Natural killer cell (primary cell): ENCODE results near the gene ALK. TPM values are rescaled to one million over a fixed set of nuclear protein-coding genes. Genes with fewer than 3 reads are reported as not detected.

ENCODE experiments used
- ATAC-seq, 3 donors: fragments of 150-1000 bp in 2 of 3; fragments of 200-7000 bp in 1 of 3; cut with Tn5 transposase; 1 replicate in 1 of 3; 2 replicates in 2 of 3; pipeline ENCODE4 v1.10.0; 2021; ENCODE audit warnings: mild to moderate bottlenecking in 2 of 3, moderate library complexity in 2 of 3
- DNase-seq, 2 donors: peaks; one replicate each; pipeline versions ENCODE4 v3.0.0 to v3.0.0-alpha.2; 2013 to 2021; ENCODE audit warnings: mixed read lengths in 1 of 2
- H3K27ac ChIP-seq: one replicate; pipeline ENCODE4 v1.5.1; 2013; ENCODE audit warnings: mild to moderate bottlenecking, low read length
- H3K27me3 ChIP-seq: one replicate; pipeline ENCODE4 v1.6.1; 2013; ENCODE audit warnings: low read length; ENCODE audit not compliant: control insufficient read depth, insufficient read depth
- H3K36me3 ChIP-seq: one replicate; pipeline ENCODE4 v1.6.1; 2013; ENCODE audit warnings: low read length; ENCODE audit not compliant: control insufficient read depth, insufficient read depth
- H3K4me1 ChIP-seq: one replicate; pipeline ENCODE4 v1.6.1; 2013; ENCODE audit warnings: low read length; ENCODE audit not compliant: control insufficient read depth, insufficient read depth
- H3K4me3 ChIP-seq: one replicate; pipeline ENCODE4 v1.5.1; 2013; ENCODE audit warnings: low read length
- H3K9me3 ChIP-seq: one replicate; pipeline ENCODE4 v1.6.1; 2013; ENCODE audit warnings: low read length; ENCODE audit not compliant: control insufficient read depth, insufficient read depth
- H3K27ac Mint-ChIP-seq, 2 donors: one replicate each; pipeline ENCODE4 v1.8.0; 2022; ENCODE audit warnings: mild to moderate bottlenecking in 2 of 2, mixed read lengths in 2 of 2, moderate library complexity in 1 of 2
- H3K27me3 Mint-ChIP-seq, 2 donors: one replicate each; pipeline ENCODE4 v1.8.0; 2022; ENCODE audit warnings: low read depth in 2 of 2, mixed read lengths in 2 of 2
- H3K36me3 Mint-ChIP-seq: one replicate; pipeline ENCODE4 v1.8.0; 2022; ENCODE audit warnings: mixed read lengths
- H3K4me1 Mint-ChIP-seq, 2 donors: one replicate each; pipeline ENCODE4 v1.8.0; 2022; ENCODE audit warnings: mixed read lengths in 2 of 2
- H3K4me3 Mint-ChIP-seq: one replicate; pipeline ENCODE4 v1.8.0; 2022; ENCODE audit warnings: mild to moderate bottlenecking, moderate library complexity, mixed read lengths
- H3K9me3 Mint-ChIP-seq, 2 donors: one replicate each; pipeline ENCODE4 v1.8.0; 2022; ENCODE audit warnings: mixed read lengths in 2 of 2
- CTCF ChIP-seq: fragments of 200-600 bp; IDR thresholded peaks from one replicate; pipeline ENCODE4 v1.8.0; 2022; ENCODE audit warnings: antibody characterized with exemption
- WGBS: methylation state at CpG from one replicate; pipeline ENCODE4 v1.1.7; 2013; ENCODE audit warnings: missing lambda C conversion rate; ENCODE audit not compliant: insufficient coverage; 5-methylcytosine and 5-hydroxymethylcytosine counted together
- intact Hi-C: fragments of 100-400 bp; cut with micrococcal nuclease; formaldehyde crosslinking; loops from one replicate; pipeline ENCODE4 v1.14.2; 2022
- total RNA-seq, 4 donors: library from RNA; stranded (reverse); fragments of 120-200 nt in 1 of 4; gene quantifications; one replicate each; pipeline versions ENCODE4 v1.2.3 to v1.2.4, GENCODE V29; 2013 to 2022

ALK gene
- total RNA-seq, 3 donors from 2014 or later (not counting 1 experiment from before 2014, with no cell fraction given): not detected

GRCh38 chr2:29761278-29761677 is 160.1 kb downstream of the ALK start:
- ATAC-seq: no peak

GRCh38 chr2:29760008-29760407 is 161.4 kb downstream of the ALK start:
- no peak for DNase-seq
- Mint-ChIP-seq H3K4me1 (no peaks in the 10 kb centered on the region), H3K36me3 (no peaks in the 10 kb centered on the region), H3K4me3 (no peak overlapping the region), H3K27me3 (peaks cover 4 to 14% of the 10 kb centered on the region in 2 donors), H3K27ac (no peak overlapping the region), H3K9me3 (no peaks in the 10 kb centered on the region)
- H3K36me3 ChIP-seq: no peaks in the 10 kb centered on the region
- no peak overlapping the region for H3K4me3 ChIP-seq
- WGBS: 91% methylated on average over 2 of the region's 3 CpGs
- no peaks in the 10 kb centered on the region for H3K4me1 ChIP-seq
- no peak overlapping the region for H3K27ac ChIP-seq
- intact Hi-C loops: no loop called here
- no peak for ATAC-seq
- TF ChIP-seq CTCF: no peak
- H3K27me3 ChIP-seq: no peaks in the 10 kb centered on the region
- H3K9me3 ChIP-seq: no peaks in the 10 kb centered on the region

More at GRCh38 chr2:29761278-29761677, 160.1 kb downstream of the ALK start:
- H3K27ac ChIP-seq: no peak overlapping the region
- no peak overlapping the region for H3K27ac Mint-ChIP-seq
- no peak overlapping the region for H3K4me3 Mint-ChIP-seq
- H3K27me3 Mint-ChIP-seq: peaks cover 5 to 16% of the 10 kb centered on the region in 2 donors
- H3K9me3 Mint-ChIP-seq: no peaks in the 10 kb centered on the region
- no peaks in the 10 kb centered on the region for H3K36me3 ChIP-seq
- H3K4me1 Mint-ChIP-seq: no peaks in the 10 kb centered on the region
- no peaks in the 10 kb centered on the region for H3K4me1 ChIP-seq
- 83% methylated on average over 1 of the region's 1 CpG for WGBS
- no peak for DNase-seq
- intact Hi-C loops: no loop called here
- no peaks in the 10 kb centered on the region for H3K9me3 ChIP-seq
- no peak overlapping the region for H3K4me3 ChIP-seq
- H3K36me3 Mint-ChIP-seq: no peaks in the 10 kb centered on the region
- no peak for TF ChIP-seq CTCF
- no peaks in the 10 kb centered on the region for H3K27me3 ChIP-seq

- H3K36me3 Mint-ChIP-seq: no peaks in the 10 kb centered on the region
- TF ChIP-seq CTCF: no peak
- Histone ChIP-seq H3K9me3 (no peaks in the 10 kb centered on the region), H3K27ac (no peak overlapping the region), H3K36me3 (no peaks in the 10 kb centered on the region), H3K4me1 (no peaks in the 10 kb centered on the region), H3K4me3 (no peak overlapping the region), H3K27me3 (no peaks in the 10 kb centered on the region)
- H3K4me3 Mint-ChIP-seq: no peak overlapping the region
- ATAC-seq: no peak
- H3K4me1 Mint-ChIP-seq: no peaks in the 10 kb centered on the region
- DNase-seq: no peak
- intact Hi-C loops: no loop called here
- peaks cover 4 to 7% of the 10 kb centered on the region in 2 donors for H3K27me3 Mint-ChIP-seq
- no peak overlapping the region for H3K27ac Mint-ChIP-seq
- H3K9me3 Mint-ChIP-seq: no peaks in the 10 kb centered on the region
- 94% methylated on average over 4 of the region's 4 CpGs for WGBS
Observed at GRCh38 chr2:29759360-29759759, 162.0 kb downstream of the ALK start.

- Mint-ChIP-seq H3K27ac (no peak overlapping the region), H3K27me3 (peaks cover 0 to 2% of the 10 kb centered on the region in 2 donors), H3K9me3 (no peaks in the 10 kb centered on the region), H3K4me1 (no peaks in the 10 kb centered on the region), H3K36me3 (no peaks in the 10 kb centered on the region), H3K4me3 (no peak overlapping the region)
- 92% methylated on average over 5 of the region's 5 CpGs for WGBS
- Histone ChIP-seq H3K4me3 (no peak overlapping the region), H3K27ac (no peak overlapping the region), H3K4me1 (no peaks in the 10 kb centered on the region), H3K36me3 (no peaks in the 10 kb centered on the region), H3K27me3 (no peaks in the 10 kb centered on the region), H3K9me3 (no peaks in the 10 kb centered on the region)
- TF ChIP-seq CTCF: no peak
- no peak for ATAC-seq
- intact Hi-C loops: no loop called here
- DNase-seq: no peak
Observed at GRCh38 chr2:29755829-29756228, 165.6 kb downstream of the ALK start.
